K562 (cell line): ENCODE results near the gene PSME1. TPM values are rescaled to one million over a fixed set of nuclear protein-coding genes. Genes with fewer than 3 reads are reported as not detected.

Experiments
- ASH1L ChIP-seq: fragments of 450-650 bp; IDR thresholded peaks from 2 replicates; pipeline ENCODE4 v1.6.1; 2018; ENCODE audit warnings: borderline replicate concordance, mild to moderate bottlenecking, low read depth; ENCODE audit not compliant: partially characterized antibody
- CBX2 ChIP-seq: fragments of 200-600 bp; sonication (generic); IDR thresholded peaks from one replicate; pipeline ENCODE4 v1.6.1; 2012; ENCODE audit warnings: mild to moderate bottlenecking, low read length, inconsistent platforms; ENCODE audit not compliant: insufficient read depth, poor library complexity, severe bottlenecking
- HNRNPL ChIP-seq: fragments of 200-400 bp; formaldehyde crosslinking; IDR thresholded peaks from 2 replicates; pipeline ENCODE4 v1.6.1; 2017; ENCODE audit warnings: low read depth, mild to moderate bottlenecking, low read length
- KLF6 ChIP-seq: fragments of 250-450 bp; sonication (Bioruptor Pico); IDR thresholded peaks from 2 replicates; pipeline ENCODE4 v1.4.0; 2020; ENCODE audit warnings: mild to moderate bottlenecking, moderate library complexity, borderline replicate concordance
- MCM2 ChIP-seq: fragments of 450-650 bp; IDR thresholded peaks from 2 replicates; pipeline ENCODE4 v1.6.1; 2017; ENCODE audit warnings: low read depth, mild to moderate bottlenecking
- NCOA2 ChIP-seq, 2 experiments: fragments of 450-650 bp; IDR thresholded peaks; 2 replicates each; pipeline ENCODE4 v1.6.1; 2018; ENCODE audit warnings: mild to moderate bottlenecking in 2 of 2, moderate library complexity in 1 of 2; ENCODE audit not compliant: partially characterized antibody in 2 of 2
- NFATC3 ChIP-seq: fragments of 450-650 bp; IDR thresholded peaks from 2 replicates; pipeline ENCODE4 v1.6.1; 2017; ENCODE audit warnings: mild to moderate bottlenecking
- SOX6 ChIP-seq: fragments of 450-650 bp; IDR thresholded peaks from 2 replicates; pipeline ENCODE4 v1.6.1; 2014; ENCODE audit warnings: mild to moderate bottlenecking
- TCF15 ChIP-seq: fragments of 250-450 bp; sonication (Bioruptor Pico); IDR thresholded peaks from 2 replicates; pipeline ENCODE4 v1.8.0; 2022; ENCODE audit warnings: moderate library complexity, mild to moderate bottlenecking, inconsistent platforms
- TEAD1 ChIP-seq, 2 experiments: fragments of 450-650 bp in 1 of 2; sonication (generic) in 1 of 2; formaldehyde crosslinking; IDR thresholded peaks; 2 replicates each; pipeline versions ENCODE4 v1.4.0 to v1.8.0; 2020 to 2022; ENCODE audit warnings: mild to moderate bottlenecking in 2 of 2, missing genetic modification reagents in 1 of 2
- XRCC3 ChIP-seq: fragments of 450-650 bp; IDR thresholded peaks from 2 replicates; pipeline ENCODE4 v1.6.1; 2017; ENCODE audit warnings: mild to moderate bottlenecking, moderate library complexity
- ZNF133 ChIP-seq: fragments of 250-450 bp; sonication (Bioruptor Pico); IDR thresholded peaks from 2 replicates; pipeline ENCODE4 v1.4.0; 2020; ENCODE audit warnings: mild to moderate bottlenecking
- polyA plus RNA-seq, 8 experiments: library from polyadenylated mRNA; depleted of rRNA in 4 of 8; stranded (reverse) in 5 of 8; unstranded in 3 of 8; fragments of >200 nt; fragmentation: Nextera tagmentation in 2 of 8; fragmentation: Illumina TruSeq in 1 of 8; extraction: Ambion mirVana in 2 of 8; extraction: Trizol in 1 of 8; gene quantifications; 2 replicates each; pipeline versions ENCODE4 v1.2.1 to v1.2.3, GENCODE V29; 2011 to 2014; ENCODE audit warnings: inconsistent platforms in 1 of 8, missing spikeins in 1 of 8
- total RNA-seq, 7 experiments: library from RNA; depleted of rRNA in 6 of 7; stranded (reverse); fragments of >200 nt in 6 of 7; fragmentation: Illumina TruSeq in 2 of 7; extraction: Trizol in 2 of 7; gene quantifications; 2 replicates each; pipeline versions ENCODE4 v1.2.1 to v1.2.3, GENCODE V29; 2011 to 2021; ENCODE audit warnings: low replicate concordance in 1 of 7
- TF ChIP-seq, protein P1 (sequence below), 2 experiments: fragments of 450-650 bp; formaldehyde crosslinking in 1 of 2; IDR thresholded peaks; 2 replicates each; pipeline versions ENCODE4 v1.4.0 to v1.6.1; 2014 to 2020; ENCODE audit warnings: mild to moderate bottlenecking in 2 of 2, borderline replicate concordance in 1 of 2, low read depth in 1 of 2
- TF ChIP-seq, protein P2 (sequence below): sonication (generic); formaldehyde crosslinking; IDR thresholded peaks from 2 replicates; pipeline ENCODE4 v1.8.0; 2022; ENCODE audit warnings: mild to moderate bottlenecking, missing genetic modification reagents

PSME1 gene
- total and polyA plus RNA-seq, 9 of the 15 experiments (the other 6 are each of a cell fraction or from before 2014, with no cell fraction given) = 20.3 to 180 (median 67.5) TPM

- TF ChIP-seq KLF6 = no peak
- no peak for TF ChIP-seq NFATC3
- TF ChIP-seq SOX6 = no peak
- no peak for TF ChIP-seq HNRNPL
- no peak for TF ChIP-seq CBX2
- no peak for TF ChIP-seq MCM2
- TF ChIP-seq ZNF133 (CRISPR knock-in tag) = no peak
- TF ChIP-seq TCF15 = no peak
- TF ChIP-seq, protein P1, sequence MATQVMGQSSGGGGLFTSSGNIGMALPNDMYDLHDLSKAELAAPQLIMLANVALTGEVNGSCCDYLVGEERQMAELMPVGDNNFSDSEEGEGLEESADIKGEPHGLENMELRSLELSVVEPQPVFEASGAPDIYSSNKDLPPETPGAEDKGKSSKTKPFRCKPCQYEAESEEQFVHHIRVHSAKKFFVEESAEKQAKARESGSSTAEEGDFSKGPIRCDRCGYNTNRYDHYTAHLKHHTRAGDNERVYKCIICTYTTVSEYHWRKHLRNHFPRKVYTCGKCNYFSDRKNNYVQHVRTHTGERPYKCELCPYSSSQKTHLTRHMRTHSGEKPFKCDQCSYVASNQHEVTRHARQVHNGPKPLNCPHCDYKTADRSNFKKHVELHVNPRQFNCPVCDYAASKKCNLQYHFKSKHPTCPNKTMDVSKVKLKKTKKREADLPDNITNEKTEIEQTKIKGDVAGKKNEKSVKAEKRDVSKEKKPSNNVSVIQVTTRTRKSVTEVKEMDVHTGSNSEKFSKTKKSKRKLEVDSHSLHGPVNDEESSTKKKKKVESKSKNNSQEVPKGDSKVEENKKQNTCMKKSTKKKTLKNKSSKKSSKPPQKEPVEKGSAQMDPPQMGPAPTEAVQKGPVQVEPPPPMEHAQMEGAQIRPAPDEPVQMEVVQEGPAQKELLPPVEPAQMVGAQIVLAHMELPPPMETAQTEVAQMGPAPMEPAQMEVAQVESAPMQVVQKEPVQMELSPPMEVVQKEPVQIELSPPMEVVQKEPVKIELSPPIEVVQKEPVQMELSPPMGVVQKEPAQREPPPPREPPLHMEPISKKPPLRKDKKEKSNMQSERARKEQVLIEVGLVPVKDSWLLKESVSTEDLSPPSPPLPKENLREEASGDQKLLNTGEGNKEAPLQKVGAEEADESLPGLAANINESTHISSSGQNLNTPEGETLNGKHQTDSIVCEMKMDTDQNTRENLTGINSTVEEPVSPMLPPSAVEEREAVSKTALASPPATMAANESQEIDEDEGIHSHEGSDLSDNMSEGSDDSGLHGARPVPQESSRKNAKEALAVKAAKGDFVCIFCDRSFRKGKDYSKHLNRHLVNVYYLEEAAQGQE (IDR thresholded peaks at IDR 0.05; ENCODE audit: borderline replicate concordance) = peak; percentile 61
- TF ChIP-seq, protein P1 (CRISPR knock-in tag; IDR thresholded peaks at IDR 0.05; ENCODE audit: low read depth) = 0 out of 2 replicates have a peak, but pooled peaks have one; percentile 28
- TF ChIP-seq XRCC3 = no peak
- TF ChIP-seq NCOA2 (IDR thresholded peaks at IDR 0.05; ENCODE audit: partially characterized antibody in 2 of 2) = no peak
- peak in 1 of 2 experiments; percentile 80; a peak in 1 of 4 replicates for TF ChIP-seq TEAD1 (CRISPR knock-in tag; IDR thresholded peaks at IDR 0.05)
- TF ChIP-seq, protein P2, sequence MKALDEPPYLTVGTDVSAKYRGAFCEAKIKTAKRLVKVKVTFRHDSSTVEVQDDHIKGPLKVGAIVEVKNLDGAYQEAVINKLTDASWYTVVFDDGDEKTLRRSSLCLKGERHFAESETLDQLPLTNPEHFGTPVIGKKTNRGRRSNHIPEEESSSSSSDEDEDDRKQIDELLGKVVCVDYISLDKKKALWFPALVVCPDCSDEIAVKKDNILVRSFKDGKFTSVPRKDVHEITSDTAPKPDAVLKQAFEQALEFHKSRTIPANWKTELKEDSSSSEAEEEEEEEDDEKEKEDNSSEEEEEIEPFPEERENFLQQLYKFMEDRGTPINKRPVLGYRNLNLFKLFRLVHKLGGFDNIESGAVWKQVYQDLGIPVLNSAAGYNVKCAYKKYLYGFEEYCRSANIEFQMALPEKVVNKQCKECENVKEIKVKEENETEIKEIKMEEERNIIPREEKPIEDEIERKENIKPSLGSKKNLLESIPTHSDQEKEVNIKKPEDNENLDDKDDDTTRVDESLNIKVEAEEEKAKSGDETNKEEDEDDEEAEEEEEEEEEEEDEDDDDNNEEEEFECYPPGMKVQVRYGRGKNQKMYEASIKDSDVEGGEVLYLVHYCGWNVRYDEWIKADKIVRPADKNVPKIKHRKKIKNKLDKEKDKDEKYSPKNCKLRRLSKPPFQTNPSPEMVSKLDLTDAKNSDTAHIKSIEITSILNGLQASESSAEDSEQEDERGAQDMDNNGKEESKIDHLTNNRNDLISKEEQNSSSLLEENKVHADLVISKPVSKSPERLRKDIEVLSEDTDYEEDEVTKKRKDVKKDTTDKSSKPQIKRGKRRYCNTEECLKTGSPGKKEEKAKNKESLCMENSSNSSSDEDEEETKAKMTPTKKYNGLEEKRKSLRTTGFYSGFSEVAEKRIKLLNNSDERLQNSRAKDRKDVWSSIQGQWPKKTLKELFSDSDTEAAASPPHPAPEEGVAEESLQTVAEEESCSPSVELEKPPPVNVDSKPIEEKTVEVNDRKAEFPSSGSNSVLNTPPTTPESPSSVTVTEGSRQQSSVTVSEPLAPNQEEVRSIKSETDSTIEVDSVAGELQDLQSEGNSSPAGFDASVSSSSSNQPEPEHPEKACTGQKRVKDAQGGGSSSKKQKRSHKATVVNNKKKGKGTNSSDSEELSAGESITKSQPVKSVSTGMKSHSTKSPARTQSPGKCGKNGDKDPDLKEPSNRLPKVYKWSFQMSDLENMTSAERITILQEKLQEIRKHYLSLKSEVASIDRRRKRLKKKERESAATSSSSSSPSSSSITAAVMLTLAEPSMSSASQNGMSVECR (CRISPR knock-in tag) = no peak; the same call in 1 of the 2 replicates
- TF ChIP-seq ASH1L = peak; percentile 83
These were observed 5.3 kb downstream of the PSME1 start, which contains the start of gene EMC9 (continued) for GRCh38 chr14:24141097-24141880.
